Stimulated activated naive CD4-positive, alpha-beta T cell treated with Interleukin-2 at 50 U/mL for 16 hours (primary cell): ENCODE data around the gene RPL18.
A peak's percentile ranks its signal among the peaks of the same experiment; 100 is the strongest.
"Not testable (repeated sequence)": the region's sequence is repeated elsewhere in the genome, so short reads cannot be mapped to it uniquely, and the experiment has no call there.

Experiments used
- DNase-seq: peaks from one replicate; lab custom pipeline; 2025; lab: John Stamatoyannopoulos, UW

RPL18 gene

DNA sequence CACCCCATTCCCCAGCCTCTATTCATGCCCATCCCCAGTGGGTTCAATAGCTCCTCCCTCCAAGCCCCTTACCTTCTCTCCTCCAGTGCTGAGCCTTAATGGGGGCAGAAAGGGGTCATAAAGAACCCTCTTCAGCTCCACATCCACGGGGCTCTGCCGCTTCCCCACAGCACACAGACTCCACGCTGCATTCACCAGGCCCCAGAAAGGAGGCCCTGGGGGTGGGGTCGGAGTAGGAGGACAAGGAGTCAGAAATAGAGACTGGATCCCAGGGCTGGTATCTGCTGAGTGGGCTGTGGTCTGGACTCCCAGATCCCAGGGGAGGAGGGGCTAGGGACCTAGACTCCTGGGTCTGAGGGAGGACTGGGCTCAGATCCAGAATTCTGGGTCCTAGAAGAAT is 25.4 kb upstream of the RPL18 start:
- no peak for DNase-seq

- no peak for DNase-seq
Observed at GRCh38 chr19:48642862-48643261, 23.9 kb upstream of the RPL18 start.

- no peak for DNase-seq
Observed at GRCh38 chr19:48641850-48642249, 22.9 kb upstream of the RPL18 start.

DNA sequence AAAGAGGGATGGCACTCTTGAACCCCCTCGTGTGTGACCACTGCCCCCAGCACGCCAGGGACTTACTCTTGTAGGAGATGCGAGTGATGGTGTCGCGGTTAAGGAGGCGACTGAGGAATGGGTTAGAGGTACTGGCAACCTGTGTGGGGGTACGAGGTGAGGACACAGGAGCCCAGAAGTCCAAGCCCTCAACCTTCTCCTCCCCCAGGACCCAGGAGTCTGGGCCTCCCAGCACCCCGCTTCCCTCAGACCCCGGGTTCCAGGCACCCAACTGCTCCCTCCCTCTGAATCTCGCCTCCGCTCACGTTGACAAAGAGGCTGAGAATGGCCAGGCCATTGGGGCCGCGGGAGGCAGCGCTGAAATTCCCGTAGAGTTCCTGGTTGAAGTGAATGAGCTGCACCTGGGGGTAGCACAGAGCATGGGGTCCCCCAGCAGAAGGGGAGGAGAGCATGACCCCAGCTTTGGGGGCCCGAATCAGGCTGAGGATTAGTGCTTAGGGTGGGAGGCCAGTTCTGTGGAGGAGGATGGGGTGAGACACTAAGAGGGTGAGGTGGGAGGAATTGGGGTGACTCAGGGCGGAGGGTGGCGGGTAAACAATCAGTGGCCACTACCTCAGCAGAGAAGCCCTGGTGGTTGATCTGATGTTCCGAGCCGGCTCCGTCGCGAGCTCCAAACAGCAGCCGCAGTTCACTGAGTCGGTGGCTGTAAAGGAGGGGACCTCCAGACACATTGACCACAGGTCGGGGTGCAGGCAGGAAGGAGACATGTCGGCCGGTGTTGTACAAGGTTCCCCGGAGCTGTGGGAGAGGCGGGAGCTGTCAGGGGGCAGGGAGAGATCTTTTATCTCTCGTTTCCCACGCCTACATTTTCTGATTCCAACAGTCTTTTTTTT is 20.8 kb upstream of the RPL18 start:
- no peak for DNase-seq

GRCh38 chr19:48638831-48639381 is 19.9 kb upstream of the RPL18 start:
- no peak for DNase-seq

DNA sequence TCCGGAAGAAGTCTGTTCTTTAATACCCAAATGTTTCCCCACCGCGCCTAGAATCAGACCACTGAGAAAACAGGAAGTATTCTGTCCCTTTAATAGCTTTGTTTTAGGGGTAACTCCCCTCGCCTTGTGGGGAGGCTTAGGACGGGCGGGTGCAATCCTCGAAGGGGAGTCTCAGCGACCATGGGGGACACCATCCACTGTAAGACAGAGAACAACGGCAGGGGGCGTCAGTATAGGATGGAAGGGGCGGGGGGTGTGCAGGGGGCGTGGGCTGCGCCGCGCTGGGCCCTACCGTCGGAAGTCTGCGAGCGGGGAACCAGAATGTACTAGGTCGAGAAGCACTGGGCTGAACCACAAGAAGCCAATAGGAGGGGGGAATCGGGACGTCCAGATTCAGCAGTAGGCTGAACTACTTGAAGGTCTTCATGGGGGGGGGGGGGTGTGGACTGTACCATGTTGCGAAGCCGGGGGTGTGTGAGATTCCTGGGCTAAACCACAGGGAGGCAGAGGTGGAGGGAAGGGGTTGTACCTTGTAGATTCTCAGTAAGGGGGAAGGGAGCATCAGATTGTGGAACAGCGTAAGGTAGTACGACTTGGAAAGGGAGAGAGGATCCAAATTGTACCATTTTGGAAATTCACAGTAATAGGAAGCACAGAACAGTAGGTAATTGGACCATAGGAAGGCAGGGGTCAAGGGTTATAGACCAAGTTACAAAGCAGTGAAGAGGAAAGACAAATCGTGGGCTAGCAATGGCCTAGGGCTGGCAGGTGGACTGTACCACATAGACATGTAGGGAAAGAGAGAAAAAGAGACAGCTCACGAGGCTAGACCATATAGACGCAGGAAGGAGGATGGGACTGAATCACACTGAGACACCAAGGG is 19.2 kb upstream of the RPL18 start:
- peak; percentile 81 for DNase-seq

DNA sequence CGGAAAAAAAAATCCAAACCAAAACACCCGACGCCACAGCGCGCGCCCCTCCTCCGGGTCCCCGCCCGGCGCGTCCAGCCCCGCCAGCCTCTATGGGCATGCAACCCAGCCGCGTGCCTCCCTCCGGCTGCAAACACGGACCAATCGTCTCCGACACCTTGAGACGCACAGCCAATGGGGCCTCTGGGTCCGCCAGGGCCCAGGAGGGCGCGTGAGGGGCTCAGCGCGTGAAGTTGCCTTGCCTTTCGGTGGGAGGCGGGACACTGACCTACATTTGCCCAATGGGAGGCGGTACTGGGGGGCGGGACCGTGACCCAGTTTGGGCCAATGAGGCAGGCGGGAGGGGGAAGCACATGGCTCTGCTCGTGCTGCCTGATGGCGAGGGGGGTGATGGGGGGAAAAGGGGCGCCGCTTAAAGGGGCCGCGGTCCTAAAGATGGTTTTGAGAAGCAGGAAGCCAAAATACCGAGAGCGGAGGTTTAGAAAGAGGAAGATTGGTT is 18.5 kb upstream of the RPL18 start:
- peak; percentile 99 for DNase-seq

GRCh38 chr19:48636859-48637448 is 18.0 kb upstream of the RPL18 start, which contains the start of gene DBP:
Gene DBP, minus strand, starts transcription at chr19:48637379. Its CDS starts 385 bp downstream, at chr19:48636994.
- DNase-seq: no peak

DNA sequence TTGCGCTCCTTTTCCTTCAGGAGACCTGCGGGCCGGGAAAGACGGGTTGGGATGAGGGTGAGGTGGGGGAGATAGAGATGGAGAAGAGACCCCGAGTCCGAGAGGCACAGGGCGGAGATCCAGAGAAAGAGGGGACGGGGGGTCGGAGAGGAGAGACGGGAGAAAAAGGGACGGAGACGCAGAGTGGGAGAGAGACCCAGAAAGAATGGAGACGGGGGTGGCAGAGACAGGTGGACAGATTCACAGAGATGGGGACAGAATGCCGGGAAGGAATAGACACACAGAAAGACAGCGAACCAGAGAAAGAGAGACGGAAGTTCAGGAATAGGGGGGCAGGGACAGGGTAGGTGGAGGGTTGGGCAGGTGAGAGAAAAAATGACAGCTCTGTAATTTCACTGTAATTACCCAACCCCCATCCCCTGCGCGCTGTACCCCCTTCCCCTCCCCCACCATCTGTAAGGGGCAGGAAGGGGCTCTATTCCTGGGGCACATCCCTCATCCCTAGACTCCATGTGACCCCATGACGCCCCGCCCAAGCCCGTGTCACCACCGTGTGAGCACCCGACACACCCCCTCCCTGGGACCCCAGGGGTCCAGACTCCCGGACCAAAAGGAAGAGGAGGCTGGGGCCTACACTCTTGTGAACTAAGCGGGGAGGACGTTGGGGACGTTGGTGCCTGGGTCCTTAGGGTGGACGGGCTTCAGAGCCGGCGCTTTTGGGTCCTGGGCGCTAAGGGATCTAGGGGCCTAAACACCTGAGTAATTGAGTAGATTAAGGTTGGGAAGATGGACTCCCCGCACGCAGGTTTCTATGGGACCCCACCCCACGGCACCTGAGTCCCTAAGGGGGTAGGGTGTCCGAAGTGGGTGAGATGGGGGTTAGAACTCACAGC is 17.2 kb upstream of the RPL18 start:
- no peak for DNase-seq

- peak; percentile 66 for DNase-seq
Observed at GRCh38 chr19:48635263-48635965, 16.4 kb upstream of the RPL18 start.

- DNase-seq: peak; percentile 90
Observed at GRCh38 chr19:48634424-48635262, 15.7 kb upstream of the RPL18 start.

GRCh38 chr19:48634036-48634342 is 15.0 kb upstream of the RPL18 start:
- DNase-seq: no peak

- no peak for DNase-seq
Observed at GRCh38 chr19:48633148-48634035, 14.4 kb upstream of the RPL18 start.

DNA sequence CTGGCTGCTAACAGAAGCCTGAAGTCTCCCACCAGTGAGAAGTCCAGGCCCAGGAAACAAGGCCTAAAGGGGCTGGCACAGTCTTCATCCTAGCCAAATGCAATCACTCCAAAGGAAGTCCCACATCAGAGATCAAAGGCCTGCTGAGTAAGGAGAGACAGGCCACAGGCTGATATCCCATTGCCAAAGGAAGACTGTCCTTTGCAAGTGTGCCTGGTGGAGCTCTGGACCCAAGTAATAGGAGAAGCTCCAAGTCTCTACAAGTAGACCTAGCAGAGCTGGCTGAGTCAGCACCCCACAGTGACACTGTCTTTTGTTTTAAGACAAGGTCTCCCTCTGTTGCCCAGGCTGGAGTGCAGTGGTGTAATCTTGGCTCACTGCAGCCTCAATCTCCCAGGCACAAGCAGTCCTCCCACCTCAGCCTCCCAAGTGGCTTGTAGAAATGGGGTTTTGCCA is 13.7 kb upstream of the RPL18 start:
- no peak for DNase-seq

- not testable (repeated sequence) for DNase-seq
Observed at GRCh38 chr19:48632286-48632685, 13.3 kb upstream of the RPL18 start.

- DNase-seq: no peak
Observed at GRCh38 chr19:48631225-48631624, 12.2 kb upstream of the RPL18 start.

DNA sequence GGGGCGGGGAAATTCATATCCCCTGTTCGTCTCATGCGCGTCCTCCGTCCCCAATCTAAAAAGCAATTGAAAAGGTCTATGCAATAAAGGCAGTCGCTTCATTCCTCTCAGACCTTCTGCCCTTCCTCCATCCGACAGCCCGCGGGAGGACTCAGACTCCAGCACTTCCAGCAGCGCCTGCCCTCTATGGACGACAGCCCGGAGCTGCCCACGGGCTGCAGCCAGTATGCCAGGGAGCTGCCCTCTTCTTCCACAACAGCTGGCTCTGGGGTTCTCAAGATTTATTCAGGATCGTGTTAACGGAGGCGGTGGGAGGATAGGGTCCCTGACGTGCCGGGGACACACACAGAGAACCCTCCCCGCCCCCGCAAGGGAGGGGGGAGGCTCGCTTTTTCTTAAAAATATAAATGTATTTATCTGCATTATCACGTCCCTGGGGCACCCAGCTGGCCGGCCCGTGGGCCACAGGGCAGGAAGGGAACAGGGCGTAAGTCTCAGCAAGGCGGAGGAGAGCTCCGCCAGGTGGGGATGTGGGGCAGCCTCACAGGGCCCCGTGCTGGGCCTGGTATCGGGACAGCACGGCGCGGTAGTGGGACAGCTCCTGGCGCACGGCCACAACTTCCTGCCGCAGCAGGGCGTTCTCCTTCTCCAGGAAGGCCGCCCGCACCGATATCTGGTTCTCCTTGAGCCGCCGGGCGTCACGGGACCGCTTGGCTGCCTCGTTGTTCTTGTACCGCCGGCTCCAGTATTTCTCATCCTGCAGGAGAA is 11.5 kb upstream of the RPL18 start:
- DNase-seq: no peak
